NCI-H2107 treated with DMSO at 0.1 percent for 48 hours (cell line): ENCODE results near the gene MRGPRF.
"Not testable (repeated sequence)": the region's sequence is repeated elsewhere in the genome, so short reads cannot be mapped to it uniquely, and the experiment has no call there.

Experiments used
- DNase-seq: peaks from one replicate; lab custom pipeline; 2025; ENCODE audit not compliant: unreplicated experiment; lab: John Stamatoyannopoulos, UW

MRGPRF gene

DNA sequence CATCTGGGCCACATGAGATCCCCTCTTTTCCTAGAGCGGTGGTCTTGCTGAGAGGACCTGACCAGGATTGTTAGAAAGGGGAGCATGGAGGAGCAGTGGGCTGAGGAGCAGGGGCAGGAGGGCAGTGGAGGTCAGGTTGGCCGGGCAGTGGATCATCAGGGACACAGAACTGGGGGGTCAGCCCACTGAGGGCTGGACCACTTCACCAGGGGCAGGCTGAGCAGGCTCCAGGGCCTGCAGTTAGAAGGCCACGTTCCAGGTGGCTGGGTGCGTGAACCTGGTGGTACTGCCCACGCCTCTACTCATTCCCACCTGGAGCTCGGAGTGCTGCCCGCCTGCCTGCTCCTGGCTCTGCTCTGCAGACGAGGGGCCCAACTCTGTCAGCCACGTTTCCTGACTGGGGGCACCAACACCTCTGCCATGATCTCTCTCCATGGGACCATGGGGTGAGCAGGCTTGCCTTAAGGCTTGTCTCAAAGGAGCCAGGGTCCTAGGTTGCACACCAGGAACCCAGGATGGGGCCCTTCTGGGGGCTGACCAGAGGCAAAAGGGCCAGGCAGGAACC is 9.7 kb downstream of the MRGPRF start:
- DNase-seq: no peak

DNA sequence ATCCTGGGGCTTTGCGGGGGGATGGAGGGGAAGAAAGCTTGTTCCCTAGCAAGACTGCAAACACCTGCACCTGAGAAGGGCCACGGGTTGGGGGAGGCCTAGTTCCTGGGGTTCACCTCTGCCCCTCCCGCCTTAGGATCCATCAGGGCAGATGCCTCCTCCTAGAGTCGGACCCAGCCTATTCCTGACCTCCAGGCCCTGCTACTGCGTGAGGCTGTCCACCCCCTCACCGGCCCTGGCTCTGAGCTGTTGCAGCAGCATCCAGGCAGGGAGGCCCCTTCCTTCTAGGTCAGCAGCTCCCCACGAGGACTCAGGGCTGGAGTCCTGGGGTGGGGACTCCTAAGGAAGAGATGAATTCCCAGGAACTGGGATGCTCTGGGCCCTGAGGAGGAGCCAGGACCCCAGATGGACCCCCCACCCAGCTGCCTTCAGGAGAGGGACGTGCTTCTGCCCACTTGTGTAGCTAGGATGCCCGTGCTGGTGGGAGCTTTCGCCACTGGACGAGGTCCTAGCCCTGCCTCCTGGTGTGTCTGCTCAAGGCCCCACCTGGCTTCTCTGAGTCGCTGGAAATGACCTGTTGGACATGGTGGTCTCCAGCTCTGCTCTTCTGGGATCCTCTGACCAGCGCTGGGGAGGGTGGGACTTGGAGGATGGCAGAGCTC is 10.3 kb downstream of the MRGPRF start:
- DNase-seq: no peak

DNA sequence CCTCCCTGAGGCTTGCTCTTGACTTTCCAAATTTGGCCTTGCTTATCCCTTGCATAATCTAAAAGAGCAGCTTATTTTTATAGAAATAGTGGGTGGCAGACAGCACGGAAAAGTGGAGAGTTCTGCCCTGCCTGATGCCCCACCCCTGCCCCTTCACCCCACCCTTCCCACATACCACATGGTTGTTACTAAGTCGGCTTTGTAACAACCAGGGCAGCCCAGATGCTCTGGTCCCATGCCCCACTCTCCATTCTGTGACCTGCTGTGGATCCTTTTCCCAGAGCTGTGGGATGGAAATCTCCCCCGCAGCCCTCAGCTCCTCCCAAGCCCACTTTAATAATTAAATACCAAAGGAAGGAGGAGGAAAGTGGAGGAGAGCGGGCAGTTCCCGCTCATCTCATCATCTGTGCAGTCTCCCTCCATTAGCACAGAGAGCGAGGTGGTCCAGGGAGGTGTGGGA is 10.9 kb downstream of the MRGPRF start:
- DNase-seq: no peak

DNA sequence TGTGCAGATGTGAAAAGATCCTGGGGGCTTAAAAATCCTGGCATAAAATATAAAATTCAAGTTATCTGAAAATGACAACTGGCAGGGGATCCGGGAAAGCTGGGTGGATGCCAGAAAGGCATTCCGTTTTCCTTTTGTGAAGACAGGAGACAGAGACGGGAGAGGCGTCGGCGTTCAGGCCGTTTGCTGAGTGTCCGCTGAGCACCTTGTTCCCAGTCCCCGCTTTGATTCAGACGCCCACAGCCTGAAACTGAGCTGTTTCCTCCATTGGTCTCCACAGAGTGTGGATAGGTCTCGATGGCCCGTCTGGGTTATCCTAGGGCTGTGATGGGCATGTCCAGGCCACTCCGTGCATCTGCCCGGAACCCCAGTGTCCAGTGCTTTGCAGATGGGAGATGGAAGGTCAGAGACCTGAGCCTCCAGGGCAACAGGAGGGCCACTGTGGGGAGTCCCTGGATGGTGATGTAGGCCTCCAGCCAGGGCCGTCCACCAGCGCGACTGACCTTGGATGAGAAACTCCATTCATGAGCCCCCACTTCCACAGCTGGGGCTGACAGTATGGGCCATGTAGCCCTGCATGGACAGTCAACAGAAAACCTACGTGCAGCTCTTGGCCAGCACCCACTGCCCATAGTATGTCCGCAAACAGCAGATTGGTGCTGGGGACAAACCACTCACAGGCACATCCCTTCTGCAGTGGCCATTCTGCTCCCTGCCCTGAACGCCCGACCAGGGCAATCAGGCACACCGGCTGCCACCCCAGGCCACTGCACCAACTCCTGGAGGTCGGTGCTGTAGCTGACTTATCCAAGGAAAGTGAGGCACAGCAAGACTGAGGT is 11.6 kb downstream of the MRGPRF start:
- DNase-seq: no peak

DNA sequence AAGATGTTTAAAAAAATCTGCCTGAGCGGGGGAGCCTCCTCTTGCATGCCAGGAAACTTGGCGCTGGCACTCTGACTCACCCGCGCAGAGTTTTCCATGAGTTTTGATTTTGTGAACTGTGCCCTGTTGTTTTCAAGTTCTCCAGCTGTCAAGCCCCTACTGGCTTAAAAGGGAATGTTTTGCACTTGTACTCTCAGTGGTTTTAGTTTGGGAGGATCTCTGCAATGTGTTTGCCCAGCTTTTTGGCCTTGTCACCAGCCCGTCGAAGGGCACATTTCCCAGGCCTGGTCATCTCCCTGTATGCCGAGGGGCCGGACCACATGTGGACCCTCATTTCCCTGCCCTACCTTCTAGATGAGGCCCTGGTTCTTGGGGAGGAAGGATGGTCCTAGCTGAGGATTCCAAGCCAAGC is 12.2 kb downstream of the MRGPRF start:
- DNase-seq: no peak

DNA sequence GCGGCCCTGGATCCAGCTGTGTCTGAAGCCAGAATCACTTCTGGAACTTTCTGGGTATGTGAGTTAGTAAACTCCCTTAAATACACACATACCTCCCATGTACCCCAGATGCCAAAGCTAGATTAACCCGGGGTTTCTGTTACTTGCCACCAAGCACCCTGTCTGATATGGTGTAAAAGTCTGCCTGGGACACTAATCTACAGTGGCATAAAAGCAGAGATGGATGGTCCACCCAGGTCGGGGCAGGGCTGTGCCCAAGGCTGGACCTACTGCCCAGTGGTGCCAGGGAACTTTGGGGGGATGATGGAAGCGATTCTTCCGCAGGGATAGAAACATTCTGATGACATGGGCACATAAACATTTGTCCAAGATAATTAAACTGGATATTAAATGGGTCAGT is 12.7 kb downstream of the MRGPRF start:
- DNase-seq: no peak

DNA sequence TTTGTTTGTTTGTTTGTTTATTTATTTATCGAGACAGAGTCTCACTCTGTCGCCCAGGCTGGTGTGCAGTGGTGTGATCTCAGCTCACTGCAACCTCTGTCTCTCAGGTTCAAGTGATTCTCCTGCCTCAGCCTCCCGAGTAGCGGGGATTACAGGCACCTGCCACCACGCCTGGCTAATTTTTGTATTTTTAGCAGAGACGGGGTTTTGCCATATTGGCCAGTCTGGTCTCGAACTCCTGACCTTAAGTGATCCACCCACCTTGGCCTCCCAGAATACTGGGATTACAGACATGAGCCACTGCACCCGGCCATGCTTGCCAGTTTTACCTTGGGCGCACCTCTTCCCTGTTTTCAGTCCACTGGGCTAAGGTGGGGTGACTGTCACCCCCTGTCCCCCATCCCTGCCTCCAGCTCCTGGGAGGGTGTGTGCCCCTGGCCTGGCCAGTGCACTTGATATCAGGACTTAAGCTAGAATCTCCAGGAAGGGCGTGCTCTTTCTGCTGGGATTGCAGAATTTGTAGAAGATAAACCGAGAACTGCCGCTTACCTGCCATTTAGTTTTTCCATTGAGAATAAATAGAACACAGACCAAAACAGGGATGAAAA is 13.2 kb downstream of the MRGPRF start:
- DNase-seq: not testable (repeated sequence)

DNA sequence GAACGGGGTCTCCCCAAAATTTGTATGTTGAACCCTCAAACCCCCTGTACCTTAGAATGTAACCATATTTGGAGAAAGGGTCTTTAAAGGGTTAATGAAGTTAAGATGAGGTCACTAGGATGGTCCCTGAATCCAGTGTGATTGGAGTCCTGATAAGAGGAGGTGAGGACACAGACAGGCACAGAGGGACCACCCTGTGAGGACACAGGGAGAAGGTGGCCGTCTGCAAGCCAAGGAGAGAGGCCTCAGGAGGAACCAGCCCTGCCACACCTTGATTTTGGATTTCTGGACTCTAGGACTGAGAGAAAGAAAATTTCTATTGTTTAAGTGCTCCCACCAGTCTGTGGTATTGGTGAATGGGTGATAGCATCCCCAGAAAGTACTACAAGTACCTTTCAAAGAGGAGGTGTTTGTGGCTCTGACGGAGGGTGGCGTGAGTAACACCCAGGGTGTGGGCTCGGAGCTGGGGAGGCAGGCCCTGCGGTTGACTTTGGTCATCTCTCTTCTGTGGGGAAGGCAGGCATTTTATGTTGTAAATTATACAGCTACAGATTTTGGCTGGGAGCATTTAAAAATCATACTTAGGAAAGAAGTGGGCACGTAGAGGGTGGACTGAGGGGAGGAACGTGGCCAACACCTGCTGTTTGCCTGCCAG is 13.8 kb downstream of the MRGPRF start:
- no peak for DNase-seq

DNA sequence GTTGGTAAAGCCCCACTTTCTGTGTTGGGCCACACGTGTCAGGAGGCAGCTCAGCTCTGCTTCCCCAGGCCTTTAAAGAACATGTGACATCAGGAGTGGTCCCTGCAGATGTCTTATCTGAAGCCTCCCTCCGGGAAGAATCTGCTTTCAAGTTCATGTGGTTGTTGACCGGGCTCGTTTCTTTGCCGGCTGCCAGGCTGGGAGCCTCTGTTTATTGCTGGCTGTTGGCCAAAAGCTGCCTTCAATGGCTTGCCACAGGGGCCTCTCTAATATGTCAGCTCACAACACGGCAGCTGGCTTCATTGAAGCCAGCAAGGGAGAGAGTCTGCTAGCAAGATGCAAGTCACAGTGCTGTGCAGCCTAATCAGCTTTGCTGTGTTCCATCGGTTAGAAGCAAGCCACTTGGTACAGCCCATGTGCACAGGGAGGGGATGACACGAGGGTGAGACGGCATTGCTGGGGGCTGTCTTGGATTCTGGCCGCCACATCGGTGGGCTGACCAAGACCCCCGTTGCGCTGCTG is 14.6 kb downstream of the MRGPRF start:
- peak; percentile 77 for DNase-seq

DNA sequence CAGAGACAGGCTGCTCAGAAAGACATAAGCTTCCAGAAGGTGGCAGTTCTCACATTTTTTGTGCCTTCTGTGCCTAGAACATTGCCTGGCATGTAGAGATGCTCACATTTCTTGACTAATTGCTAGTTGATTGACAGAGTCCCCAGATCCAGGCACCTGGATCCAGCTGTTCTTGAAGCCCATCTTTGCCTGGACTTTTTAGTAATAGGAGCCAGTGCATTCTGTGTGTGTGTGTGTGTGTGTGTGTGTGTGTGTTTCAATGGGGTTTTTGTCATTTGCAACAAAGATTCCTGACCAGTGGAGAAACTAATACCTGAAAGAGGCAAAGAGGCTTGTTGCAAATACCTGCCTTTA is 15.1 kb downstream of the MRGPRF start:
- no peak for DNase-seq

DNA sequence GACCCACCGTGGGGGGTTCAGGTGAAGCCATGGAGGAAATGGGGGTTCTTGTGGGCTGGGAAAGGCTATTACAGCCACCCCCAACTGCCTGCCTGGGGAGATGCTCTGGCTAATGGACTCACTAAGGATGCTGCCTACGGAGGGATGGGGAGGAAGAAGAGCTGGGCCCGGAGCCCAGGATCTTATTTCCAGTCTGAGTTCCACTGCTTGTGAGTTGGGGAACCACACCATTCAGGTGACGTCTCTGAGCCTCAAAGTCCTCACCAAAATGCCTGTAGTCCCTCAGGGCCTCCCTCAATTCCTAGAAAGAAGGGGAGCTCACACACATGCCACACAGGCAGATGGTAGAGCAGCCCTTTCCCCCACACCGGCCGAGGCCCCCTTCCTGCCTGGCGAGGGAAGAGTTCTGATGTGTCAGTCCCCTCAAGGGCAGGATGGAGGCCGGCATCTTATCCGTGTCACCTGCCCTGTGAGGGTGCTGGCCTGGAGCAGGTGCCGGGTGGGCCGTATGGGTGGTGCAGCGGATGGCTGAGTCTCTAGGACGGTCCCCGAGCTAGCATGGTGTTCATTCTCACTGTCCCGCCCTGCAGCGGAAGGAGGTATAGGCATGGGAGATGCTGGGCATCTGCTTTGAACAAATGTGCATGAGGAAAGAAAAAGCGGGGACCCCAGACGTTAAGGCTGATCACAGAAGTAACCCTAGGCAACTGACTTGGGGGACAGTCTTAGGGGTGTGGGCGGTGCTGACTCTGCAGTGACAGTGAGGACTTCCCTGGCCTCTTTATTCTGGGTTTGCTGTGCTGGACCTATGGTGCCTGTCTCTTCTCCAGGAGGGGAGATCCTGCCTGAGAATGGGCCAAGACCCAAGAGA is 15.7 kb downstream of the MRGPRF start:
- no peak for DNase-seq

DNA sequence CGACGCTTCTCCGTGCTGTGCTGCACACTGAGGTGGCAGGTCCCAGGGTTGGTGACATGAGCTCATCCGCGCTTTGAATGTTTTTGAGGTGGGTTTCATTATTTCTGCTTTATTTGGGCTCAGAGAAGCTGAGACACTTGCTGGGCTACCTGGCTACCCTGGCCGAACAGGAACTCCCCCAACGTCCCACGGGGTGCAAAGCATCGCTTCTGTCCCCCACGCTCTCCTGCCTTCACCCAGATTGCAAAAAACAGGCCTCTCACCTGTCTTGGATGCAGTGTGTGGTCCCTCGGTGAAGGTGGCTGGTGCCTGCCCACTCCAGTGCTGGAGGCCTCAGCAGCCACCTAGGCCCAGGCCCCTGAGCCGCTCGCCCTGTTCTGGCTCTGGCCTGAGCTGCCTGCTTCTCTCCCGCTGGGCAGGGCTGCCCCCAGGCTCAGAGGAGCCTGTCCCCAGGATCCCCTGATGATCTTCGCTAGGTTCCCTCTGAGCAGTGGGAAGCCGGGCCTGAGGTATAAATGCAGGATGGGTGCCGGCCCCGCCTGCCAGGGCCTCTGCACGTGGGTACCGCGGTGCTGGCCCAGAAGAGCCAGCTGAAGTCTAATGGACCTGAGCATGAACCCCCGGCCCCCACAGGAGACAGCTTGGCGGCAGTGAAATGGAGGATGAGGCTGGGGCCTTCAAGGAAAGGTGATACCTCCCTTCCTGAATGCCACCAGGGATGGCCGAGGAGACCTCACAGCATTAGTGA is 16.5 kb downstream of the MRGPRF start:
- no peak for DNase-seq

DNA sequence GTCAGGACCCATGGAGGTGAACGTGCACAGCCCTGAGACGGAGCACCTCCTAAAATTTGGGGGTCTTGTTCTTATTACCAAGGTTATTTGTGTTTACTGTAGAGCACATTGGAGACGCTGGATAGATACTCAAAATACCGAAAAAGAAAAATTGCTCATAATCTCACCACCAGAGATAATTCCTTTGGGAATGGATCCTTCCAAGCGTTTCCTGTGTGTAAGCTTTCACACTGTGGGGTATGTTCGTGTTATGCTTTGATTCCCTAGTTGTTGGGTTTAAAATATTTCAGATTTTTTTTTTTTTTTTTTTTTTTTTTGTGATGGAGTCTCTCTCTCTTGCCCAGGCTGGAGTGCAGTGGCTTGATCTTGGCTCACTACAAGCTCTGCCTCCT is 18.2 kb downstream of the MRGPRF start:
- no peak for DNase-seq

DNA sequence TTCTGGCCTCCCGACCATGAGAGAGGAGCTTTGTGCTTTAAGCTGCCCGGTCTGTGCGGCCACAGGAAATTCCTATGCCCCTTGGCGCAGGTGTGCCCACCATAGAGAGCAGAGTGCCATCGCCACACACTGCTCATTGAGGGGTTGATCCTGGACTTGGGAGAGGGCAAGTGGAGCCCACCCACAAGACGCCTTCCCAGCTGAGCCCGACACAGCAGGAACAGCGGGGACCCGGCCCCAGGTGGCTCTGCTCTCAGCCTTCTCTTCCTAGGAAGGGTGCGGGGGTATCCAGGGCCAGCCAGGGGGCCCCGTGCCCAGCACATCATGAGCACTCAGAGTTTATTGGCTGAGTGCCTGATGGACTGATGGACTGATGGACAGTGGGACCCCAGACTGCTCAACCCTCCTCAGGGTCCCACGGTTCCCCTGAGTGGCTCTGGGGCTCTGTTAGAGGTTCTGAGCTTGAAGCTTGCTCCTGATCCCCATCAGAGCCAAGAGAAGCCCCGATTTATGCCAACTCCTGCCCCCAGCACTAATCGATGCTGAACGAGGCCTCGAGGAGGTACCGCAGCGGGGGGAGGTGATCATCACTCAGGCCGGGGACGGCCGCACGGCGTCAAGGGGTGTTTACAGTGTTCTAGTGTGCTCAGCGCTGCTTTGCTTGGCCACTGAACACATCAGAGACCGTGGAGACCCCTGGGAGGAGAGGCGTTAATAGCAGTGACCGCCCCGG is 18.7 kb downstream of the MRGPRF start:
- DNase-seq: no peak

DNA sequence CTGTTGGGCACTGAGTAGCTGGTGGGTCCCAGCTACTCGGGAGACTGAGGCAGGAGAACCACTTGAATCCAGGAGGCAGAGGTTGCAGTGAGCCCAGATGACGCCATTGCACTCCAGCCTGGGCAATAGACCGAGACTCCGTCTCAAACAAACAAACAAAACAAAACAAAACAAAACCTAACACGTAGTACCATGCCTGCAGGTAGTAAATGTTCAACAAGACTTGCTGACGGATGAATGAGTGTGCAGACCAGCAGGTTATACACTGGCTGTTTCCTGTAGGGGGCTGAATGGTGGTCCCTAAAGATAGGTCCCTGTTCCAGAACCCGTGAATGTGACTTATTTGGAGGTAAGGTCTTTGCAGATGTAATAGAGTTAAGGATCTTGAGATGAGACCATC is 19.5 kb downstream of the MRGPRF start:
- no peak for DNase-seq

DNA sequence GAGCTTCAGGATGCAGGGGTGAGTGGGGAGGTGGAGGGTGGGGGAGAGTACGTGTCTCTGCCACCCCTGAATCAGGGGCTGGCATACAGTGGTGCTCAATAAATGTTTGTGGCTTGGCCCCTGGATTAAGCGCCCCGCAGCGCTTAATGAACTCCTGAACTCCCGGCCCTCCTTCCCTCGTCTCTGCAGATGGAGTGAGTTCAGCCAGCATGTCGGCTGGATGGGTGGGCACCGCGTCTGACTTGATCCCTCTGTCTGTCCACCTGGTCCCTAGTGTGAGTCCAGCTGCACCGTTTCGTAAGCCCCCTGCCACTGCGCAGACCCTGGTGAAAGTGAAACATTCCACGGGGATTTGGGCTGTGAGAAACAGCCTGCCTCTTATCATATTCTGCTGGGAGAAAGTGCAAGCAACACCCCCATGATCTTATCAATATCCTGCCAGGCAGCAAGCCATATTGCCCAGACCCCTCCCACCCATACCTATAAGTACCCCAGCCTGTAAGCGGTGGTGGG is 20.2 kb downstream of the MRGPRF start:
- no peak for DNase-seq

DNA sequence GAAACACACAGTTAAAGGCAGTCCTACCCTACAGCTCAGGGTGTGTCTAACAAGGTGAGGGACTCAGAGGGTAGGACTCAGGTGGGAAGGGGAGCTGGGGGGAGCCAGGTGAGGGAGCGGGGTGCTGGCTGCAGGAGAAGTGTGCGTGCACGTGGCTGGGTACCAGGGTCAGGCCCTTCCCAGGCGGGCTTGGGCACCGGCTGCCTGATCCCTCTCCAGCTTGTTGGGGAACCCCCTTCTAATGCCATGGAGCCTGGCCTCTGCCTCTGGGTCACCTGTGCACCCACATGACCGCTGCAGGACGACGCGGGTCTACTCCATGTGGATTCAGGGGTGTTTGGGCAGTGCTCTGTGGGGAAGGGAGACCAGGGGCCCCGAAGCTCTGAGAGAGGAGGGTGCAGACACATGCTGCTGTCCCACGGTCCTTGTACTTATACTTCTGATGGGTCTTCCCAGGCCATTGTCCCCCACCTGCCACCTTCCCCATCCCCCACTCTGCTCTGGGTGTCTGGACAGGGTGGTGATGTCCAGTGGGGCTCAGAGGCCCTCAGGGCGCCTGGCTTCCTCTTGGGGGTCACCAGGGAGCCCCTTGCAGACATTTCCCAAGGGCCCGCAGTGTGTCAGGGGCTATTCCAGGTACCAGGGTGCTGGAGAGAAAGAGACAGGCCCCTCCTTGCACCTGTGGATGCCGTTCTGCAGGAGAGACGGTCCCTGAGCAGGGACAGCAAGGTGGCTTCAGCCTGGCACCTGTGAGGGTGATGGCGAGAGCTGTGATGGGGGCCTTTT is 21.9 kb downstream of the MRGPRF start:
- DNase-seq: no peak
